Stimulated activated CD8-positive, alpha-beta memory T cell treated with anti-CD3 and anti-CD28 coated beads, Interleukin-7, amount 100 ng/mL, for 24 hours (primary cell): ENCODE data around the gene NCCRP1.

Experiments used
- DNase-seq: peaks from one replicate; pipeline ENCODE4 v3.0.0-alpha.2; 2020; ENCODE audit warnings: low read depth

NCCRP1 gene

GRCh38 chr19:39165857-39166256 lies 30.9 kb upstream of the NCCRP1 start:
- DNase-seq, result no peak

DNA sequence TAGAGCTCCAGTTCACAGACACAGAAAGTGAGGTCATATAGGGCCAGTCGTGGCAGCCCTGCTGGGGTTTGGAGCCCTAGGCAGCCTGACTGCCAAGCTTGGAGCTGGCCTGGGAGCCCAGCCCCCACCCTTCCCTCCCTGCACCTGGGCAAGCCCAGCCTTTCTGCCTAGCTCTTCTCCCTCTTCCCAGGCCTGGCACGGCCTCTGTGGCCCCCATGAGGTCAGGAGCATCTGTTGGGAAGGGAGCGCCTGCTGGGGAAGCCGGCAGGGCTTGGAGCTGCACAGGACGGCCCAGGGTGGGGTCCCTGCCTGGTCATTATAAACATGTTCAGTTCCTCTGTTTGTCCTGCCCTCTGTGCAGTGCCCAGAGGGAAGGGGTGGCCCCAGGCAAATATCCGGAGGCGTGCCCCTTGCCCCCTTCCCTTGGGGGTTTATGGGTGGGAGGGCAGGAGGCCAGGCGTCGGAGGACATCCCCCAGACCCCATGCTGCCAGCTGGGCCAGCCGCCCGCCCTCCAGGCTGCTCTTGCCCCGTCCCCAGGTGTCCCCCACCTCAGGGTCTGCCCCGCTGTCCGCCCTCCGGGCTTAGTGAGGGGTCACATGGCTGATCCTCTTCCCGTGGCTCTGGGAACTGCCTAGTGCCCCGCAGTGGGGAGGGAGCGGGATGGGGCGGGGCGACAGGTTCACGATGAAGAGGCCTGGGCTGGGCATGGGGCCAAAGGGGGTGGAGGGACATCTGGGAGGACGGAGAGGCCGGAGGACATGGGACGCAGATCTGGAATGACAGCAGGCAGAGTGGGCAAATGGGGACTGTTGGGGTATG lies 30.0 kb upstream of the NCCRP1 start:
- no peak for DNase-seq

DNA sequence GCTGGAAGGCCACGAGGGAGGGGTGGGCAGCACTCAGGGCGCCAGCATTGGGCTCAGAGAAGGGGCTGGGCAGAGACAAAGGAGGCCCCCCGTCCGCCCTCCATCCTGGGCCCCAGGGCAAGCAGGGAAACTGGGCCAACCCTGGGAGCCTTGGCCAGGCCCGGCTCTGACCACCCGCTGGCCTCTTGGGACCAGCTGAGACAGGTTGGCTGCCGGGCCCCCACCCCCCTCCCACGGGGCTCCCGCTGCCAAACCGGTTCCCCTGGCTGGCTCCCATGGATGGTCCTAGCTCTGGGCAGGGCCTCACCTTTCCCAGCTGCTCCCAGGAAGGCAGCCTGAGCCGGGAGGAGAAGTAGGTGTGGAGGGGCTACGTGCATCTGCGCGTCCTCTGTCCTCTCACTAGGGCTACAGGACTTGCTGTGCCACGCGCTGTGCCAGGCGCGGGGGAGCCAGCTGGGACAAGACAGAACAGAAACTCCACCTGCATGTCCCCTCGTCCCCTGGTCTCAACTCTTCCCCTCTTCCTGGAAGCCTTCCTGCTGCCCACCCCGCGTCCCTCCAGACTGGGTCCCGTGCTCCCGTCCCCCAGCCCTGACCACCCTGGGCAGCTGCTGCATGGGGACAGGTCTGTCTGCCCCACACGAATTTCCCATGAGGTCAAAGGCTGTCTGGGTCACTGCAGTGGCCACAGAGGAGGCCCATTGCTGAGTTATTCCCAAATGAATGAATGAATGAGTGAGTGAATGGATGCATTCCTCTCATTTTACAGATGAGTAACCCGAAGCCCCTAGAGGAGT lies 29.1 kb upstream of the NCCRP1 start:
- no peak for DNase-seq

DNA sequence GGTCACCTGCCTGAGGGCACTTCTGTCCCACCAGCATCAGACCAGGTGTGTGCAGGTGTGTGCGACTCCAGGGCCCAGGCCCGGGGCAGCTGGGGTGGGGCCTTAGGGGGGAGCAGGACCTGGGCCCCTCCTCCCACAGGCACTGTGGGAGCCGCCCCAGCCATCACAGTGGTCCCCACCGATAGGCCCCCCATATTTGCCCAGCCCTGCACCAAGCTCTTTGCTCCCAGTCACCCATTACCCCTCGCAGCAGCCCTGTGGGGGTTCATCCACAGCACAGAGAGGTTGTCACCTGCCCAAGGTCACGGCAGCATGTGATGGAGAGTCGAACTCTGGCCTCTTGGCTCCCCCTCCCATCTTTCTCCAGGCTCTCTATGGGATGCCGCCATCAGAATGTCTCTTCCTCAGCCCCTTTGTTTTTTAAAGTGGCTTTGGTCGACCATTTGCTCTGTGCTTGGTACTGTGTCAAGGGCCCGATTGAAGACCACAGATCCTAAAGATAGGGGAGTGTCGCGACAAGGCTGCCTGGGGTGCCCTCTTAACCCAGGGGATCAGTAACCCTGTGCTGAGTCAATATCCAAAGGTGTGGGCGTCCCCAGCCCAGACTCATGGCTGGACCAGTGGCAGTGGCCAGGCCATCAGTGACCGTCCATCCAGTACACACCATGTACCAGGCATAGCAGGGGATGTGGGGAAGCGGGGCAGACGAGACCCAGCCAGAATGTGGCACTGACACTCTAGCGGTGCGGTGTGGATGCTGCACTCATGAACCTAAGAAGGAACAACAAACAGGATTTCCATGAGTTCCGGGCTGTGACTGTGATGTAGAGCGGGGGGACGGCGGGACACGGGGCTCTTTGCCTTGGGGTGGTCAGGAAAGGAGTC lies 28.3 kb upstream of the NCCRP1 start:
- no peak for DNase-seq

GRCh38 chr19:39169143-39169810 lies 27.5 kb upstream of the NCCRP1 start:
- no peak for DNase-seq

- DNase-seq, result no peak
Observed at GRCh38 chr19:39170386-39171231, 26.2 kb upstream of the NCCRP1 start.

GRCh38 chr19:39171479-39172465 lies 25.0 kb upstream of the NCCRP1 start:
- DNase-seq, result no peak

DNA sequence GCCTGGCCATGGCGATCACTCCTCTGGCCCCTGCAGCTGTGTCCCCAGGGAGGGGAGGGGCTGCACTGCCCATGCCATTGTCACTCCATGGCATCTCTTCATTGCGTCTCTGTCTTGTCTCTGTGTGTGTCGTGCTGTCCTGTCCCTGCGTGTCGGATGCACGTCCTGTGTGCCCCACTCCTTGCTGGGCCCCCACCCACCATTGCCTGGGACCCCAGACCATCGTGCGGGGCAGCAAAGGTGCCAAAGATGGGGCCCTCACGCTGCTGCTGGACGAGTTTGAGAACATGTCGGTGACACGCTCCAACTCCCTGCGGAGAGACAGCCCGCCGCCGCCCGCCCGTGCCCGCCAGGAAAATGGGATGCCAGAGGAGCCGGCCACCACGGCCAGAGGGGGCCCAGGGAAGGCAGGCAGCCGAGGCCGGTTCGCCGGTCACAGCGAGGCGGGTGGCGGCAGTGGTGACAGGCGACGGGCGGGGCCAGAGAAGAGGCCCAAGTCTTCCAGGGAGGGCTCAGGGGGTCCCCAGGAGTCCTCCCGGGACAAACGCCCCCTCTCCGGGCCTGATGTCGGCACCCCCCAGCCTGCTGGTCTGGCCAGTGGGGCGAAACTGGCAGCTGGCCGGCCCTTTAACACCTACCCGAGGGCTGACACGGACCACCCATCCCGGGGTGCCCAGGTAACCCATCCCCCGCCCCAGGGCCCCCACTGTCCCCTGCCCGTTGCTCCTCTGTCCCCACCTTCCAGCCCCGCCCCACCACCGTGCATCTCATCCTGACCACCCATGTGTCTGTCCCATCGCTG lies 23.9 kb upstream of the NCCRP1 start:
- no peak for DNase-seq

GRCh38 chr19:39173502-39173991 lies 23.2 kb upstream of the NCCRP1 start:
- DNase-seq, result no peak

- no peak for DNase-seq
Observed at GRCh38 chr19:39174142-39174541, 22.6 kb upstream of the NCCRP1 start.

- no peak for DNase-seq
Observed at GRCh38 chr19:39174558-39175544, 21.9 kb upstream of the NCCRP1 start.

DNA sequence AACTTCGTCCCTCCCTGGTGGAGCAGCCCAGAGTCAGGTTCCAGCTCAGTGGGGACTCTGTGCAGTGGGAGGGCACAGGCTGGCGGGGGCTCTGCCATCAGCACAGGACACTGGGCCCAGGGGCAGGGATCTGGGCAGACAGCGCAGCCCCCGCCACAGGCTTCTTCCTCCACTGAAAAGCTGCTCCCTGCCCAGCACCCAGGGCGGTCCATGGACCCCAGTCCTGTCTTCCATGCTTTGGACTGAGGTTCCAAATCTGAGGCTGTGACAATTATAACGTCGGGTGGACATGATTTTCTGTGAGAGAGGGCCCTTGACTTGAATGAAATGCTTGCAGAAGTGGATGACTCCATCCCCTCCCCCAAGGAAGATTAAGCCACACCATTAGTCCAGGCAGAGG lies 21.2 kb upstream of the NCCRP1 start:
- no peak for DNase-seq

DNA sequence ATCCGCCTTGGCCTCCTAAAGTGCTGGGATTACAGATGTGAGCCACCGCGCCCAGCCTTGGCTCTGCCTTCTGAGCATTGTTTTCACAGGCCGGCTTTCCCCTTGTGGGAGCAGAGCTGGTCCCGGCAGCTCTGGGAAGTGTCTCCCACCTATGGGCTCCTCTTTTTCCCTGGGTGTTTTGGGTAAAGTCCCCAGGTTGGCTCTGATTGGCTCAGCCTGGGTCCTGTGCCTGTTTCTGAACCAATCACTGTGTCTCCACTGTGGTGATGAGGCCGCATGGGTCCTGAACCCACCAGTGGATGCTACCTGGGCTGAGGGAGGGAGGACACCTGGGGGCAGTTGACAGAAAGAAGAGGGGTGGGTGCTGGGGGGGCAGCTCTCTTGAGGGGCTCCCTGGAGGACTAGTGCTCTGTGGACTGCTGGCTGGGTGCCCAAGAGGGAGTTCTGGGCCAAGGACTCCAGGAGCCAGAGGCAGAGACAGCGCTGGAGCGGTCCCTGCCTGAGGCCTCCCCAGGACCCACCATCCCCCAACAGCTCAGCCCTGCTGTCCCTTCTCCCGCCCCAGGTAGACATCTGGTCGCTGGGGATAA lies 19.6 kb upstream of the NCCRP1 start:
- no peak for DNase-seq

DNA sequence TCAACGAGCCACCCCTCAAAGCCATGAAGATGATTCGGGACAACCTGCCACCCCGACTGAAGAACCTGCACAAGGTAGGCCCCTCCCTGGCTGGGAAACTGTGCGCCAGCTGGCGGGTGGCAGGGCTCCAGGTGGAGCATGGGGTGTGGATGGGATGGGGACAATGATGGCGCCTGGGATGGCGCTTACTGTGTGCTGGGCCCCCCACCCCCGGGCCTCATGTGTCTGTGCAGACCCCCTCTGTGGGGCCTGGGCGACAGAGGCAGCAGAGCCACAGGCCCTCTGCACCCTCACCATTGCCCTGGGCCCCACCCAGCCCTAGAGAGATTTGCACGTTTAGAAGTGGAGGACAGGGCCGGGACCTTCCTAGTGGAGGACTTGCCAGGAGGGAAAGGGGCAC lies 19.0 kb upstream of the NCCRP1 start:
- no peak for DNase-seq

DNA sequence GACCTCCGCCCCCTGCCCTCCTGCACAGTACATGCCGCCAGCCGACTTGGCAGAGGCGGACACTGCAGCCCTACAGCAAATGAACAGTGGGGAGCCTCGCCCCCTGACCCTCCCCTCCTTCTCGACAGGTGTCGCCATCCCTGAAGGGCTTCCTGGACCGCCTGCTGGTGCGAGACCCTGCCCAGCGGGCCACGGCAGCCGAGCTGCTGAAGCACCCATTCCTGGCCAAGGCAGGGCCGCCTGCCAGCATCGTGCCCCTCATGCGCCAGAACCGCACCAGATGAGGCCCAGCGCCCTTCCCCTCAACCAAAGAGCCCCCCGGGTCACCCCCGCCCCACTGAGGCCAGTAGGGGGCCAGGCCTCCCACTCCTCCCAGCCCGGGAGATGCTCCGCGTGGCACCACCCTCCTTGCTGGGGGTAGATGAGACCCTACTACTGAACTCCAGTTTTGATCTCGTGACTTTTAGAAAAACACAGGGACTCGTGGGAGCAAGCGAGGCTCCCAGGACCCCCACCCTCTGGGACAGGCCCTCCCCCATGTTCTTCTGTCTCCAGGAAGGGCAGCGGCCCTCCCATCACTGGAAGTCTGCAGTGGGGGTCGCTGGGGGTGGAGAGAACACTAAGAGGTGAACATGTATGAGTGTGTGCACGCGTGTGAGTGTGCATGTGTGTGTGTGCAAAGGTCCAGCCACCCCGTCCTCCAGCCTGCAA lies 18.3 kb upstream of the NCCRP1 start:
- no peak for DNase-seq

- DNase-seq, result no peak
Observed at GRCh38 chr19:39179754-39180153, 17.0 kb upstream of the NCCRP1 start.
